Mucosa of descending colon (tissue), 3 donors: ENCODE data around the gene SLC6A3. TPM values are rescaled to one million over a fixed set of nuclear protein-coding genes. Genes with fewer than 3 reads are reported as not detected.
A peak's percentile ranks its signal among the peaks of the same experiment; 100 is the strongest.

Source experiments
- ATAC-seq: fragments of 200-7000 bp; cut with Tn5 transposase; one replicate; pipeline ENCODE4 v1.9.1; 2020; ENCODE audit warnings: mild to moderate bottlenecking, moderate library complexity
- DNase-seq, 3 donors: peaks; one replicate each; pipeline ENCODE4 v3.0.0-alpha.2; 2020
- H3K36me3 ChIP-seq: fragments of 200-600 bp; one replicate; pipeline ENCODE4 v1.8.0; 2021; ENCODE audit warnings: low read depth, mild to moderate bottlenecking
- H3K4me1 ChIP-seq: fragments of 200-600 bp; one replicate; pipeline ENCODE4 v1.8.0; 2021; ENCODE audit warnings: low read depth, mild to moderate bottlenecking
- H3K4me3 ChIP-seq: fragments of 200-600 bp; one replicate; pipeline ENCODE4 v1.8.0; 2021; ENCODE audit warnings: mild to moderate bottlenecking
- H3K9me3 ChIP-seq: fragments of 200-600 bp; one replicate; pipeline ENCODE4 v1.8.0; 2021; ENCODE audit warnings: mild to moderate bottlenecking
- intact Hi-C, 2 donors: fragments of 100-400 bp; cut with DNase I in 1 of 2; cut with micrococcal nuclease in 1 of 2; formaldehyde crosslinking; loops; one replicate each; pipeline versions ENCODE4 v1.11.0 to v1.11.1; 2022; cut with DNase I, micrococcal nuclease
- total RNA-seq, 3 donors: library from RNA; stranded (reverse); fragmentation: NEBNext Ultra II Directional in 2 of 3; extraction: Animal tissue kit (Norgen Biotek cat#: 25700) in 2 of 3; gene quantifications; one replicate each; pipeline versions ENCODE4 v1.2.1 to v1.2.4, GENCODE V29; 2021 to 2023
- TF ChIP-seq, protein P1 (sequence below): fragments of 200-600 bp; IDR thresholded peaks from one replicate; pipeline ENCODE4 v1.8.0; 2022; ENCODE audit warnings: antibody characterized with exemption, mild to moderate bottlenecking
- donor health status: DM: no; HTN: no; CAD: no; lungs with moderate emphysema.
- donor health status: DM: no; HTN: no; CAD: no.
- donor health status: DM: no; HTN: yes; CAD: no.

The SLC6A3 gene
- total RNA-seq, 3 donors from 2014 or later = not detected

DNA sequence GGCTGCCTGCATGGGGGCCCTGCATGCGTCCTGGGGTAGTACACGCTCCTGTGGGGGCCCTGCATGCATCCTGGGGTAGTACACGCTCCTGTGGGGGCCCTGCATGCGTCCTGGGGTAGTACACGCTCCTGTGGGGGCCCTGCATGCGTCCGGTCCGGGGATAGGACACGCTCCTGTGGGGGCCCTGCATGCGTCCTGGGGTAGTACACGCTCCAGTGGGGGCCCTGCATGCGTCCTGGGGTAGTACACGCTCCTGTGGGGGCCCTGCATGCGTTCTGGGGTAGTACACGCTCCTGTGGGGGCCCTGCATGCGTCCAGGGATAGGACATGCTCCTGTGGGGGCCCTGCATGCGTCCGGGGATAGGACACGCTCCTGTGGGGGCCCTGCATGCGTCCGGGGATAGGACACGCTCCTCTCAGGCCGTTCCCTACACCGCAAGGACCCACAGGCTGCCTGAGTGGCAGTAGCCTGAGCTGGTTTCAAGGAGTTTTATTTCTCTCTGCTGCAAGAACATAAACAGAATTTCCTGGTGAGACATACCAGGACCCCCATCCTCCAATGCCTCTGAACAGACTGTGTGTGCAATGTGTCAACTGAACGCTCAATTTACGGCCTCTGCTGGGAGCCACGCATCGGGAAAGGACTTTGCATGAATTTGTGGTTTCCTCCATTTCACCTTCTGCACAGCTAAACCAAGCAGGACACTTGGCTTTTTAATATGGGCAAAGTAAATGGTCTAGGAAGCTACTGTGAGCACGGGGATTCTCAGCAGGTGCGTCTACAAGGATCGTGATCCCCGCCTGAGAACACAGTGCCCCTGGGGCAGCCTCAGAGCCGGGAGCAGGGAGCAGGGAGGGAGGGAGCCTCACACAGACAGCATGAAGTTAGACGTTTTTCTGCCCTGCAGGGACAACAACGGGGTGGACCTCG is 51.4 kb downstream of the SLC6A3 start:
- no peaks in the 10 kb centered on the region for H3K4me1 ChIP-seq
- no peaks in the 10 kb centered on the region for H3K36me3 ChIP-seq
- intact Hi-C loops = no loop called here
- TF ChIP-seq, protein P1, sequence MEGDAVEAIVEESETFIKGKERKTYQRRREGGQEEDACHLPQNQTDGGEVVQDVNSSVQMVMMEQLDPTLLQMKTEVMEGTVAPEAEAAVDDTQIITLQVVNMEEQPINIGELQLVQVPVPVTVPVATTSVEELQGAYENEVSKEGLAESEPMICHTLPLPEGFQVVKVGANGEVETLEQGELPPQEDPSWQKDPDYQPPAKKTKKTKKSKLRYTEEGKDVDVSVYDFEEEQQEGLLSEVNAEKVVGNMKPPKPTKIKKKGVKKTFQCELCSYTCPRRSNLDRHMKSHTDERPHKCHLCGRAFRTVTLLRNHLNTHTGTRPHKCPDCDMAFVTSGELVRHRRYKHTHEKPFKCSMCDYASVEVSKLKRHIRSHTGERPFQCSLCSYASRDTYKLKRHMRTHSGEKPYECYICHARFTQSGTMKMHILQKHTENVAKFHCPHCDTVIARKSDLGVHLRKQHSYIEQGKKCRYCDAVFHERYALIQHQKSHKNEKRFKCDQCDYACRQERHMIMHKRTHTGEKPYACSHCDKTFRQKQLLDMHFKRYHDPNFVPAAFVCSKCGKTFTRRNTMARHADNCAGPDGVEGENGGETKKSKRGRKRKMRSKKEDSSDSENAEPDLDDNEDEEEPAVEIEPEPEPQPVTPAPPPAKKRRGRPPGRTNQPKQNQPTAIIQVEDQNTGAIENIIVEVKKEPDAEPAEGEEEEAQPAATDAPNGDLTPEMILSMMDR = no peak
- no peaks in the 10 kb centered on the region for H3K9me3 ChIP-seq
- no peak overlapping the region for H3K4me3 ChIP-seq
- no peak for ATAC-seq
- peak in 1 of 3 donors; percentile 28 for DNase-seq

DNA sequence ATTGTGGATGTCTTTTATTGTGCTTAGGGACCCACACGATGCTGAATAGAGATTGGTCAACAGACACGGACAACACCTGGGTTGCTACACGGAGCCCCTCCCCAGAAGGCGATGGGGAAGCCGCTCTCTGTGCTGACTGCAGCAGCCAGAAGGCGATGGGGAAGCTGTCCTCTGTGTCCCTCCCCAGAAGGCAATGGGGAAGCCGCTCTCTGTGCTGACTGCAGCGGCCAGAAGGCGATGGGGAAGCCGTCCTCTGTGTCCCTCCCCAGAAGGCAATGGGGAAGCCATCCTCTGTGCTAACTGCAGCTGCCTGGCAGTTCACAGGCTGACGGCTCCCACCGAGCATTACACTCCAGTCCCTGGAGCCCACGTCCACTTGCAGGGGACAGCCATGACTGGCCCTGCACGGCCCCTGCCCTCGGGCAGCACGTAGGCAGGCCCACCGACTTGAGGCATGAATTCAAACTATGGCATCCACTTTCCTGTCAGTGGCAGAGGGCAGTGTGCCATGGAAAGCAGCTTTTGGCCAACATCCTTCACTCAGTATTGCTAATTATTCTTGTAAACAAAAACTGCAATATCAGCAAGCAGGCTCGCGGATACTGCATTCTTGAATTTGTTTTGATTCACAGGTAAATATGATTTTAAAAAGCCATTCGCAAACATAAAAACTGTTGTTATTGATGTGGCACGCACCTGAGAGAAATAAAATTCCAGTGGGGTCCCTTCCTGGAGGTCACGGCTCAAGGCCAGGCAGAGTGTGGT is 52.3 kb downstream of the SLC6A3 start:
- TF ChIP-seq, protein P1 = no peak
- Histone ChIP-seq H3K9me3 (no peaks in the 10 kb centered on the region), H3K36me3 (no peaks in the 10 kb centered on the region), H3K4me1 (no peaks in the 10 kb centered on the region), H3K4me3 (no peak overlapping the region)
- intact Hi-C loops = no loop called here
- DNase-seq (peak in 1 of 3 donors; percentile 40), ATAC-seq (no peak)

DNA sequence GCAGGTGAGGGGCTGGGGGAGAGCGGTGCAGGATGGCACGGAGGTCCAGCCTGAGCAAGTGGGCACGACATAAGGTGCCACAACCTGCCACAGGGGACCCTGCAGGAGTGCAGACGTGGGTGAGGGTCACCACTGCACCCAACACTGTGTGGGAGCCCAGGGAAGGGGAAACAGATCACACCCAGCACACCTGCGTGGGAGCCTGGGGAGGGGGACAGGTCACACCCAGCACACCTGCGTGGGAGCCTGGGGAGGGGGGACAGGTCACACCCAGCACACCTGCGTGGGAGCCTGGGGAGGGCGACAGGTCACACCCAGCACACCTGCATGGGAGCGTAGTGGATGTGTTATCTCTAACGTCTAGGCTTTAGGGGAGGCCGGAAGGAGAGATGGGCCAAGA is 53.0 kb downstream of the SLC6A3 start:
- ATAC-seq (no peak), DNase-seq (no peak)

DNA sequence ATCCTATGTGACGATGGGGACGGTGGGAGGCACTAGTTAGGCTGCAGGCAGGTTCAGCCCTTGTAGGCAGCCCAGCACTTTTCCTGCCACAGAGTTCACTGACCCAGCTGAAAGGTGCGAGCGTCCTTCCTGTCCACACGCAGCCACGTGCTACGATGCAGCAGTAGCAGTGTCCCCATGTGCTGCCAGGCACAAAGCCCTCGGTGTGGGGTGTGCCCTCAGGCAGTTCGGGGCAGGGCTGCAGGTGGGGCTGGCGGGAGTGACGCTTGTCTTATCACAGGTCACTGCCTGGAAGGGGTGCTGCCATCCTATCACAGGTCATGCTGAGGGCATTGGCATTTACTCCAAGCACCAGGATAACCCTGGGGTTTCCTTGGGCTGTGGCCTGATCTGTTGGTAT is 53.5 kb downstream of the SLC6A3 start:
- intact Hi-C loops = no loop called here
- no peak overlapping the region for H3K4me3 ChIP-seq
- TF ChIP-seq, protein P1 = no peak
- H3K4me1 ChIP-seq = no peaks in the 10 kb centered on the region
- H3K9me3 ChIP-seq = no peaks in the 10 kb centered on the region
- DNase-seq = no peak
- H3K36me3 ChIP-seq = no peaks in the 10 kb centered on the region
- peak; percentile 44 for ATAC-seq

More for the DNA sequence above, 53.0 kb downstream of the SLC6A3 start:
- H3K4me3 ChIP-seq = no peak overlapping the region
- intact Hi-C loops = no loop called here
- TF ChIP-seq, protein P1 = no peak
- no peaks in the 10 kb centered on the region for H3K4me1 ChIP-seq
- no peaks in the 10 kb centered on the region for H3K36me3 ChIP-seq
- H3K9me3 ChIP-seq = no peaks in the 10 kb centered on the region

DNA sequence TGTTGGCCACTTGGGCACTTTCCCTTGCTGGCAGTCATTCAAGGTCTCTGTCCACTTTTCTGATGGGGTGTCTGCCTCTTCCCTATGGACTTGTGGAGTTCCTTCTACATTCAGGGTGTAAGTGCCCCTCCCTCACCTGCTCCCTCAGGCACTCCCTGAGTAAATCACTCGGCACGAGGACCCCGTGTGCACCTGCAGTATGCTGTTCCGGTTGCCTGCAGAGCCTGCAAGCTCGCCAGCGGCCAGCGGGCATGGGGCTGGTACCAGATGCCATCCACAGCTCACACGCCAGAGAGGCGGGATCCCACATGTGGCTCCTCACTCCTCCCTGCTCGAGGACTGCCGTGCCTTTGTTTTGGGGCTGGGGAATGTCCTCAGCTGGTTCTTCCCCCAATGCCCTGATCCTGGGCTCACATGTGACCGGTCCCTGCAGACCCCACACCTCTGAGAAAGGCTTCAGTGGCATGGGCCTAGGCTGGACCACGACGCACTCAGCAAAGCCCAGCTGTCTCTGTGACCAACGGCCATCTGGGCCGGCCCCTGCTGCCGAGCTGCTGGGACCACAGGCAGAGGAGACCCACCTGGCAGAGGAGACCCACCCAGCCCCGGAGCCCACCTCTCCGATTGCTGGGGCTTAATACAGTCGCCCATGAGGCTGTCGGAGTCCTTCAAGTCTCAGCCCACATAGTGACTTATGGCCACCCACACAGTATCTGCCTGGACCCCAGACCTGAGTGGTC is 54.2 kb downstream of the SLC6A3 start:
- Histone ChIP-seq H3K9me3 (no peaks in the 10 kb centered on the region), H3K4me3 (no peak overlapping the region), H3K36me3 (no peaks in the 10 kb centered on the region), H3K4me1 (peaks cover 2% of the 10 kb centered on the region)
- no peak for ATAC-seq
- TF ChIP-seq, protein P1 = no peak
- DNase-seq = no peak
- intact Hi-C loops = no loop called here
